KMS-11 (cell line): Measurements from ENCODE around the gene TNFRSF14.

Experiments used
- H2AFZ ChIP-seq: fragments of 200-600 bp; sonication (generic); 2 replicates; pipeline ENCODE4 v1.6.1; 2016; ENCODE audit warnings: antibody characterized with exemption, mixed run types, low read depth
- H3K27ac ChIP-seq: fragments of 200-600 bp; sonication (generic); 2 replicates; pipeline ENCODE4 v1.6.1; 2016; ENCODE audit warnings: mild to moderate bottlenecking, mixed run types
- H3K27me3 ChIP-seq: fragments of 200-600 bp; sonication (generic); 2 replicates; pipeline ENCODE4 v1.6.1; 2017; ENCODE audit warnings: mild to moderate bottlenecking, low read depth, mixed run types, moderate library complexity; ENCODE audit not compliant: insufficient read depth
- H3K36me3 ChIP-seq: fragments of 200-600 bp; sonication (generic); 2 replicates; pipeline ENCODE4 v1.6.1; 2017; ENCODE audit warnings: mild to moderate bottlenecking, mixed run types; ENCODE audit not compliant: insufficient read depth
- H3K4me1 ChIP-seq: fragments of 200-600 bp; sonication (generic); 2 replicates; pipeline ENCODE4 v1.6.1; 2016; ENCODE audit warnings: mild to moderate bottlenecking, low read depth, mixed run types; ENCODE audit not compliant: poor library complexity, severe bottlenecking
- H3K4me2 ChIP-seq: fragments of 200-600 bp; sonication (generic); 2 replicates; pipeline ENCODE4 v1.7.0; 2016; ENCODE audit warnings: mild to moderate bottlenecking, mixed run types
- H3K4me3 ChIP-seq: fragments of 200-600 bp; sonication (generic); IDR thresholded peaks from 2 replicates; pipeline ENCODE4 v1.6.1; 2017; ENCODE audit warnings: low read depth, low read length, mixed read lengths; ENCODE audit not compliant: insufficient read depth
- H3K79me2 ChIP-seq: fragments of 200-600 bp; sonication (generic); 2 replicates; pipeline ENCODE4 v1.6.1; 2016; ENCODE audit warnings: low read depth, mixed run types; ENCODE audit not compliant: insufficient read depth
- H3K9ac ChIP-seq: fragments of 200-600 bp; sonication (generic); 2 replicates; pipeline ENCODE4 v1.6.1; 2016; ENCODE audit warnings: mild to moderate bottlenecking, mixed run types
- H4K20me1 ChIP-seq: fragments of 200-600 bp; sonication (generic); 2 replicates; pipeline ENCODE4 v1.6.1; 2016; ENCODE audit warnings: mild to moderate bottlenecking, mixed run types; ENCODE audit not compliant: insufficient read depth
- TF ChIP-seq, protein P1 (sequence below): fragments of 200-600 bp; sonication (generic); conservative IDR thresholded peaks from 2 replicates; pipeline ENCODE4 v1.6.1; 2017; ENCODE audit warnings: low read depth, mild to moderate bottlenecking, antibody characterized with exemption, low read length, moderate library complexity, mixed read lengths

TNFRSF14 gene

DNA sequence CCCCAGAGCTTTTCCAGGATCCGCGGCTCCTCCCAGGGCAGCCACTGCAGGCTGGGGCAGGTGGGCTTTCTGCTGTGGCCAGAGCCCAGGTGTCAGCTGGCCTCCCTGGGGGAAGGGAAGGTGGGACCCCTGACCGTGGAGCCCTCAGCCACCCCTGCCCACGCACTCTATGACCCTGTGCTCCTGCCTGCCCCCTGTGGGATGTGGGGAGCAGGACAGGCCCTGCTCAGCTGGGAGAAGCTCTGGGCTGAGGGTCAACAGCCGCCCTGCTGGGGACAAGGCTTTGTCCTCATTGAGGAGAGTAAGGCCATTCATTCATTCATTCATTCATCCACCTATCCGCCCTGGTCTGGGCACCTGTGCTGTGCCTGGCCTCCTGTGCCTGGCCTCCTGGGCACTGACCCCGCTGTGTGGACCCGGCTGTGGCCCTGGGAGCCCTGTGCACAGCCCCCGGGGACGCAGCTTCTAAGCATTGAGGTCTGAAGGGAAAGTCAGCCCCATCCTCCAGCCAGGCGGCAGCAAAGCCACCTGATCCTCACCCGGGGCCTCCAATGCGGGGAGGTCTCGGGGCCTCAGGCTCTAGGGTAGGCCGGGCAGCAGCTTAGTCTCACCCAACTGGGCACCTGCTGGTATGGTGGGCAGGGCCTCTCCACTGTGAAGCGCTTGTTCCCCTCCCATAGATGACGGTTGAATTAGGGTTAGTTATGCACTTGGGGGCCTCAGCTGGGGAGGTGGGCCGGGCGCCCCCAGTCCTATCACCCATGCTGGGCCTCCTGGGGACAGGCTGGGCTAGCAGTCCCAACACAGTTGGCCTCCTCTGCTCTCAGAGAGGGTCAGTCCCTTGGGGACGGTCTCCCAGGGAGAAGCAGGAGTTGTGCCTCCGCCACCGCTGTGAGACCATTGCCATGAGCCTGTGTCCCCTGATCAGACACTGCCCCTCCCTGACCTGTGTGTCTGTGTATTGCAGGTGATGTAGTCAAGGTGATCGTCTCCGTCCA lies 6.0 kb downstream of the TNFRSF14 start:
- Histone ChIP-seq H3K27me3 (peaks cover 23% of the 10 kb centered on the region), H3K36me3 (no peaks in the 10 kb centered on the region), H3K4me2 (no peak overlapping the region), H3K4me1 (no peaks in the 10 kb centered on the region), H3K27ac (no peak overlapping the region), H3K4me3 (no peak overlapping the region), H3K9ac (no peak overlapping the region), H3K79me2 (no peaks in the 10 kb centered on the region), H2AFZ (no peak overlapping the region), H4K20me1 (no peaks in the 10 kb centered on the region)
- TF ChIP-seq, protein P1, sequence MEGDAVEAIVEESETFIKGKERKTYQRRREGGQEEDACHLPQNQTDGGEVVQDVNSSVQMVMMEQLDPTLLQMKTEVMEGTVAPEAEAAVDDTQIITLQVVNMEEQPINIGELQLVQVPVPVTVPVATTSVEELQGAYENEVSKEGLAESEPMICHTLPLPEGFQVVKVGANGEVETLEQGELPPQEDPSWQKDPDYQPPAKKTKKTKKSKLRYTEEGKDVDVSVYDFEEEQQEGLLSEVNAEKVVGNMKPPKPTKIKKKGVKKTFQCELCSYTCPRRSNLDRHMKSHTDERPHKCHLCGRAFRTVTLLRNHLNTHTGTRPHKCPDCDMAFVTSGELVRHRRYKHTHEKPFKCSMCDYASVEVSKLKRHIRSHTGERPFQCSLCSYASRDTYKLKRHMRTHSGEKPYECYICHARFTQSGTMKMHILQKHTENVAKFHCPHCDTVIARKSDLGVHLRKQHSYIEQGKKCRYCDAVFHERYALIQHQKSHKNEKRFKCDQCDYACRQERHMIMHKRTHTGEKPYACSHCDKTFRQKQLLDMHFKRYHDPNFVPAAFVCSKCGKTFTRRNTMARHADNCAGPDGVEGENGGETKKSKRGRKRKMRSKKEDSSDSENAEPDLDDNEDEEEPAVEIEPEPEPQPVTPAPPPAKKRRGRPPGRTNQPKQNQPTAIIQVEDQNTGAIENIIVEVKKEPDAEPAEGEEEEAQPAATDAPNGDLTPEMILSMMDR, result peak; percentile 56

DNA sequence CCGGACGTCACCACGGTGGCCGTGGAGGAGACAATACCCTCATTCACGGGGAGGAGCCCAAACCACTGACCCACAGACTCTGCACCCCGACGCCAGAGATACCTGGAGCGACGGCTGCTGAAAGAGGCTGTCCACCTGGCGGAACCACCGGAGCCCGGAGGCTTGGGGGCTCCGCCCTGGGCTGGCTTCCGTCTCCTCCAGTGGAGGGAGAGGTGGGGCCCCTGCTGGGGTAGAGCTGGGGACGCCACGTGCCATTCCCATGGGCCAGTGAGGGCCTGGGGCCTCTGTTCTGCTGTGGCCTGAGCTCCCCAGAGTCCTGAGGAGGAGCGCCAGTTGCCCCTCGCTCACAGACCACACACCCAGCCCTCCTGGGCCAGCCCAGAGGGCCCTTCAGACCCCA lies 7.0 kb downstream of the TNFRSF14 start:
- H3K79me2 ChIP-seq, result no peaks in the 10 kb centered on the region
- no peak overlapping the region for H3K4me2 ChIP-seq
- H3K27me3 ChIP-seq, result peaks cover 27% of the 10 kb centered on the region
- TF ChIP-seq, protein P1, result no peak
- no peaks in the 10 kb centered on the region for H3K4me1 ChIP-seq
- H2AFZ ChIP-seq, result no peak overlapping the region
- no peaks in the 10 kb centered on the region for H4K20me1 ChIP-seq
- no peak overlapping the region for H3K4me3 ChIP-seq
- H3K36me3 ChIP-seq, result no peaks in the 10 kb centered on the region
- no peak overlapping the region for H3K27ac ChIP-seq
- no peak overlapping the region for H3K9ac ChIP-seq

DNA sequence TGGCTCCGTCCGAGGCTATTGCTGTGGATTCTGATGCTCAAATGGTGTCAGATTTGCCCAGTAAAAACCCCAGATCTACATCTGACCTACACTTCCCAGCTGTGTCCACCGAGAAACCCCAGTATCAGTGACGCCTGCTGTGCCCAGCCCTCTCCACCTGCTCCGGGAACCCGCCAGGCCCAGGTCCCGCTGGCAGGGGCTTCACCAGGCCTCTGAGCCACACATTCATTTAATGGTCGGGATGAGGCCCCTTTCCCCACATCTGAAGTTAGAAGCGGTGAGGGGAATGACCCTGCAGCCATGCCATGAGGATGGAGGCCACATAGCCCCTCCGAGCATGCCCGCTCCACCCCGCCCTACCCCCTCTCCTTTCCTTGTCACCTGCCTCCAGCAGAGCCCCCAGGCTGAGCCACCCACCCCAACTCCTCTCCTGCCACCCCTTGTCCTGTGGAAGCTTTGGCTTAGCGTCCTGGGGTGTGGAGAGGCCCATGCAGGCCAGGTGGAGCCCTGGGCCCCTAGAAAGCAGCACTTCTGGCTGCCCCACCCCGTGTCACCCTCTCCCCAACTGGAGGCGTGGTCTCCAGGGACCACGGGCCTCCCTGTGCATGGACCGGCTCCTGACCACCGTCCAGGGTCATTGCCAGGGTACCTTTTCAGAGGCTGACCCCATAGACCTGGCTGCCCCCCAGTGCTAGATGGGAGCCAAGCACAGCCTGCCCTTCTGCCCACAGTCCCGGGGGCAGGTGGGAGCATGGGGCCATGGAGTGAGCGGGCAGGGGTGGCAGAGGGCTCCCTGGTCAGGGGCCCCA lies 8.0 kb downstream of the TNFRSF14 start:
- no peaks in the 10 kb centered on the region for H3K36me3 ChIP-seq
- H3K4me2 ChIP-seq, result no peak overlapping the region
- no peaks in the 10 kb centered on the region for H4K20me1 ChIP-seq
- TF ChIP-seq, protein P1, result no peak
- H3K27me3 ChIP-seq, result peaks cover 31% of the 10 kb centered on the region
- no peak overlapping the region for H3K9ac ChIP-seq
- H3K4me1 ChIP-seq, result no peaks in the 10 kb centered on the region
- H3K27ac ChIP-seq, result no peak overlapping the region
- no peak overlapping the region for H2AFZ ChIP-seq
- H3K4me3 ChIP-seq, result no peak overlapping the region
- H3K79me2 ChIP-seq, result no peaks in the 10 kb centered on the region

DNA sequence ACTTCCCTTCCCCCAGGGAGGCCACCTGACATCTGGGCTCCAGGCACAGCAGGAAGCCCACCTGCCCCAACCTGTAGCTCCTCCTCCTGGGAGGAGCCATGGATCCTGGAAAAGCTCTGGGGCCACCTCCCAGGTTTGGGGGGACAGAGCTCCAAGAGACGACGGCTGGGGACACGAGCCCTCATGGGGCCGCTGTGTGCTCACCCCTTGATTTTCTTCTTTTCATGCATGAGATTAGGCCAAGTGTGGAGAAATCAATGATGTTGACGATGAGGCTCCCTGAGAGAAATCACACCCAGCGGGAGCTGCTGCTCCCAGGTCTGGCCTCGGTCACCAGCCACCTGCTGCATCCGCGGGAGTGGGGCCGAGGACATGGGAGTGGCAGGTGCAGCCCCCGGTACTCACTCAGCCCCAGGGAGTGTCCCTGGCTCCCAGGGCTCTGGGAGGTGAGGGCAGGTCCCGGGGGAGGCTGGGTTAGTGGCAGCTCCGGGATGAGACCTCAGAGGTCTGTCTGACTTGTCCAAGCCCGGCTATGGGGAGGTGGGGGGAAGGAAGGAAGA lies 8.7 kb downstream of the TNFRSF14 start:
- Histone ChIP-seq H2AFZ (no peak overlapping the region), H3K79me2 (no peaks in the 10 kb centered on the region), H3K4me3 (no peak overlapping the region), H4K20me1 (no peaks in the 10 kb centered on the region), H3K27ac (no peak overlapping the region), H3K4me2 (no peak overlapping the region), H3K4me1 (no peaks in the 10 kb centered on the region), H3K27me3 (peaks cover 37% of the 10 kb centered on the region), H3K9ac (no peak overlapping the region), H3K36me3 (no peaks in the 10 kb centered on the region)
- TF ChIP-seq, protein P1, result no peak
